Upper lobe of left lung (tissue), 4 donors: ENCODE data around the gene PRDM16.

Experiments used
- EP300 ChIP-seq, 4 donors: sonication (generic); formaldehyde crosslinking; IDR thresholded peaks; one replicate each; pipeline ENCODE4 v1.5.1; 2017; ENCODE audit warnings: antibody characterized with exemption in 4 of 4, control low read depth in 2 of 4
- POLR2A ChIP-seq, 4 donors: fragments of 450-650 bp; IDR thresholded peaks; one replicate each; pipeline ENCODE4 v1.5.1; 2016 to 2017; ENCODE audit warnings: antibody characterized with exemption in 4 of 4, mild to moderate bottlenecking in 2 of 4
- POLR2AphosphoS5 ChIP-seq, 2 donors: sonication (generic); formaldehyde crosslinking; IDR thresholded peaks; one replicate each; pipeline ENCODE4 v1.5.1; 2017; ENCODE audit warnings: antibody characterized with exemption in 2 of 2
- TF ChIP-seq, protein P1 (sequence below), 6 experiments: fragments of 450-650 bp in 4 of 6; fragments of 200-600 bp in 2 of 6; sonication (generic) in 2 of 6; IDR thresholded peaks; one replicate each; pipeline ENCODE4 v1.5.1; 2016 to 2019; ENCODE audit warnings: antibody characterized with exemption in 6 of 6

DNA sequence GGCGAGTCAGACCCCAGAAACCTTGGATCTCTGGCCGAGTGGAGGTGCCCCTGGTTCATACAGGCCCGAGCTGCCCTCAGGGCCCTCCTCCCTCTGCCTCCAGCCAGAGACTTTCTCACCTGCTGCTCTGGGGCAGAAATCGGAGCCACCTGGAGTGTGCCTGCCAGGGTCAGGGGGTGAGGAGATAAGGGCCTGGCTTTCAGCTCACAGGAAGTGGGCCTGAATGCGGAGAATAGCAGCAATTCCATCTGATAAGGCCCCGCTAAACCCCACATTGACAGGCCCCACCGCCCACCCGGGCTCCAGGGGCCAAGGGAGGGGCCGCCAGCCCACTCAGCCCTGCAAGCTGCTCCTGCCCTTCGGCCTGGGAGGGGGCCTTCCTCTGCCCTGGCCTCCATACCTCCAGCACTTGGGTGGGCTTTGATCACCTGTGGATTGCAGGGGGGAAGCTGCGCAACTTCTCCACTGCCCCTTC lies 261.8 kb downstream of the PRDM16 start:
- TF ChIP-seq, protein P1, sequence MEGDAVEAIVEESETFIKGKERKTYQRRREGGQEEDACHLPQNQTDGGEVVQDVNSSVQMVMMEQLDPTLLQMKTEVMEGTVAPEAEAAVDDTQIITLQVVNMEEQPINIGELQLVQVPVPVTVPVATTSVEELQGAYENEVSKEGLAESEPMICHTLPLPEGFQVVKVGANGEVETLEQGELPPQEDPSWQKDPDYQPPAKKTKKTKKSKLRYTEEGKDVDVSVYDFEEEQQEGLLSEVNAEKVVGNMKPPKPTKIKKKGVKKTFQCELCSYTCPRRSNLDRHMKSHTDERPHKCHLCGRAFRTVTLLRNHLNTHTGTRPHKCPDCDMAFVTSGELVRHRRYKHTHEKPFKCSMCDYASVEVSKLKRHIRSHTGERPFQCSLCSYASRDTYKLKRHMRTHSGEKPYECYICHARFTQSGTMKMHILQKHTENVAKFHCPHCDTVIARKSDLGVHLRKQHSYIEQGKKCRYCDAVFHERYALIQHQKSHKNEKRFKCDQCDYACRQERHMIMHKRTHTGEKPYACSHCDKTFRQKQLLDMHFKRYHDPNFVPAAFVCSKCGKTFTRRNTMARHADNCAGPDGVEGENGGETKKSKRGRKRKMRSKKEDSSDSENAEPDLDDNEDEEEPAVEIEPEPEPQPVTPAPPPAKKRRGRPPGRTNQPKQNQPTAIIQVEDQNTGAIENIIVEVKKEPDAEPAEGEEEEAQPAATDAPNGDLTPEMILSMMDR (IDR thresholded peaks at IDR 0.05) = no peak
- TF ChIP-seq POLR2A (IDR thresholded peaks at IDR 0.05) (no peak), POLR2AphosphoS5 (IDR thresholded peaks at IDR 0.05) (no peak), EP300 (IDR thresholded peaks at IDR 0.05) (no peak)
